A549 (cell line): Measurements from ENCODE around the gene SEC24D.
"Not testable (repeated sequence)": the region's sequence is repeated elsewhere in the genome, so short reads cannot be mapped to it uniquely, and the experiment has no call there.

Experiments used
- CTCF ChIP-seq: fragments of >200 bp; sonication (Bioruptor Twin); formaldehyde crosslinking; IDR thresholded peaks from 3 replicates; pipeline ENCODE4 v1.5.1; 2016
- ELK1 ChIP-seq: fragments of 150-350 bp; IDR thresholded peaks from 2 replicates; pipeline ENCODE4 v1.6.1; 2014; ENCODE audit warnings: low read depth, mild to moderate bottlenecking, low read length
- EP300 ChIP-seq, 2 experiments: fragments of >200 bp; sonication (Bioruptor Twin); formaldehyde crosslinking; IDR thresholded peaks; 2 replicates in 1 of 2; 3 replicates in 1 of 2; pipeline ENCODE4 v1.6.1; 2016 to 2017
- FOSL2 ChIP-seq, 2 experiments: fragments of 450-650 bp in 1 of 2; fragments of >200 bp in 1 of 2; sonication (Bioruptor Twin) in 1 of 2; formaldehyde crosslinking; IDR thresholded peaks; 2 replicates each; pipeline versions ENCODE4 v1.5.0 to v1.6.1; 2016 to 2020; ENCODE audit warnings: mild to moderate bottlenecking in 1 of 2, moderate library complexity in 1 of 2
- GATA3 ChIP-seq: IDR thresholded peaks from 2 replicates; pipeline ENCODE4 v1.6.1; 2012; ENCODE audit warnings: borderline replicate concordance
- JUN ChIP-seq, 2 experiments: fragments of >200 bp; sonication (Bioruptor Twin); formaldehyde crosslinking; IDR thresholded peaks; 2 replicates in 1 of 2; 3 replicates in 1 of 2; pipeline ENCODE4 v1.6.1; 2016 to 2017
- MAX ChIP-seq: IDR thresholded peaks from 2 replicates; pipeline ENCODE4 v1.6.1; 2012
- NFE2L2 ChIP-seq: fragments of 150-350 bp; conservative IDR thresholded peaks from 2 replicates; pipeline ENCODE4 v1.6.1; 2014; ENCODE audit warnings: low read length
- POLR2A ChIP-seq: IDR thresholded peaks from 2 replicates; pipeline ENCODE4 v1.6.1; 2012; ENCODE audit warnings: mild to moderate bottlenecking, low read length
- RAD21 ChIP-seq, 2 experiments: fragments of >200 bp in 1 of 2; sonication (Bioruptor Twin) in 1 of 2; formaldehyde crosslinking in 1 of 2; IDR thresholded peaks in 1 of 2; conservative IDR thresholded peaks in 1 of 2; 2 replicates in 1 of 2; 3 replicates in 1 of 2; pipeline ENCODE4 v1.6.1; 2012 to 2018; ENCODE audit warnings: inconsistent platforms in 1 of 2
- REST ChIP-seq: fragments of 200-600 bp; sonication (generic); IDR thresholded peaks from 2 replicates; pipeline ENCODE4 v1.6.1; 2016; ENCODE audit warnings: antibody characterized with exemption, mild to moderate bottlenecking, moderate library complexity
- RFX5 ChIP-seq: fragments of 450-650 bp; IDR thresholded peaks from 2 replicates; pipeline ENCODE4 v1.7.1; 2014; ENCODE audit warnings: antibody characterized with exemption, mild to moderate bottlenecking, moderate library complexity
- SMC3 ChIP-seq: fragments of >200 bp; sonication (Bioruptor Twin); formaldehyde crosslinking; IDR thresholded peaks from 3 replicates; pipeline ENCODE4 v1.6.1; 2018; ENCODE audit warnings: inconsistent platforms

- TF ChIP-seq RAD21 (conservative IDR thresholded peaks at IDR 0.05 in 1 of 2, IDR thresholded peaks at IDR 0.05 in 1 of 2); CTCF; MAX; RFX5; EP300 (IDR thresholded peaks at IDR 0.05); JUN (IDR thresholded peaks at IDR 0.05); REST; POLR2A; SMC3; GATA3; FOSL2 (IDR thresholded peaks at IDR 0.05); FOSL2 (CRISPR knock-in tag; IDR thresholded peaks at IDR 0.05); ELK1; NFE2L2: not testable (repeated sequence)
Observed at GRCh38 chr4:118777649-118778048, 58.3 kb downstream of the SEC24D start.
